GM19239 (cell line): Measurements from ENCODE around the gene ZDHHC24.
"Not testable (repeated sequence)": the region's sequence is repeated elsewhere in the genome, so short reads cannot be mapped to it uniquely, and the experiment has no call there.

Experiments
- DNase-seq: peaks from one replicate; pipeline ENCODE4 v3.0.0; 2011; ENCODE audit warnings: low spot score; ENCODE audit not compliant: insufficient read length
- FAIRE-seq: peaks from 2 replicates; lab custom pipeline; 2011; peaks lifted over from hg19 to GRCh38; lab: Jason Lieb, UNC

The ZDHHC24 gene, protein sequence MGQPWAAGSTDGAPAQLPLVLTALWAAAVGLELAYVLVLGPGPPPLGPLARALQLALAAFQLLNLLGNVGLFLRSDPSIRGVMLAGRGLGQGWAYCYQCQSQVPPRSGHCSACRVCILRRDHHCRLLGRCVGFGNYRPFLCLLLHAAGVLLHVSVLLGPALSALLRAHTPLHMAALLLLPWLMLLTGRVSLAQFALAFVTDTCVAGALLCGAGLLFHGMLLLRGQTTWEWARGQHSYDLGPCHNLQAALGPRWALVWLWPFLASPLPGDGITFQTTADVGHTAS

DNA sequence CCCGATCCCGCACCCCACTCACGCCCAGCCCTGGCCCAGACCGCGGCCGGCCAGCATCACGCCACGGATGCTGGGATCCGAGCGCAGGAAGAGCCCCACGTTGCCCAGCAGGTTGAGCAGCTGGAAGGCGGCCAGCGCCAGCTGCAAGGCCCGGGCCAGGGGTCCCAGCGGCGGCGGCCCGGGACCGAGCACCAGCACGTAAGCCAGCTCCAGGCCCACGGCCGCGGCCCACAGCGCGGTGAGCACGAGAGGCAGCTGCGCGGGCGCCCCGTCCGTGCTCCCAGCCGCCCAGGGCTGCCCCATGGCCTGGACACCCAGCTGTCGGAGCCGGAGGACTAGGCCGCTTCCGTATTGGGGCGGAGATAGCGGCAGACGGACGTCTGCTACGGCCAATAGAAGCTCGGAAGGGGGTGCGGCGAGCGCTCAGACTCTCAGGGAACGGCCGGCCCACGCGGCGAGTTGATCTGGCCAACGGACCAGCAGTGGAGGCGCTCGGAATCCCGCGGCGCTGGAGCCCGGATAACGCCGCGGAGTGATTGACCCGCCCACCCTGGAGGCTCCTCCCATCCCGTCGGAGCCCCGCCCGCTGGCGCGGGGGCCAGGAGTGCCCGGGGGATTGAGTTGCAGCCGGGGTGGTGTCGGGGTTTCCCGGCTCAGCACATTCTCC lies at the start of gene ZDHHC24:
ZDHHC24 (minus strand) TSS at position 348 of the 667 bp plus-strand sequence; CDS start at position 303, 45 bp downstream.
- peak; percentile 95 for FAIRE-seq
- peak; percentile 98 for DNase-seq

DNA sequence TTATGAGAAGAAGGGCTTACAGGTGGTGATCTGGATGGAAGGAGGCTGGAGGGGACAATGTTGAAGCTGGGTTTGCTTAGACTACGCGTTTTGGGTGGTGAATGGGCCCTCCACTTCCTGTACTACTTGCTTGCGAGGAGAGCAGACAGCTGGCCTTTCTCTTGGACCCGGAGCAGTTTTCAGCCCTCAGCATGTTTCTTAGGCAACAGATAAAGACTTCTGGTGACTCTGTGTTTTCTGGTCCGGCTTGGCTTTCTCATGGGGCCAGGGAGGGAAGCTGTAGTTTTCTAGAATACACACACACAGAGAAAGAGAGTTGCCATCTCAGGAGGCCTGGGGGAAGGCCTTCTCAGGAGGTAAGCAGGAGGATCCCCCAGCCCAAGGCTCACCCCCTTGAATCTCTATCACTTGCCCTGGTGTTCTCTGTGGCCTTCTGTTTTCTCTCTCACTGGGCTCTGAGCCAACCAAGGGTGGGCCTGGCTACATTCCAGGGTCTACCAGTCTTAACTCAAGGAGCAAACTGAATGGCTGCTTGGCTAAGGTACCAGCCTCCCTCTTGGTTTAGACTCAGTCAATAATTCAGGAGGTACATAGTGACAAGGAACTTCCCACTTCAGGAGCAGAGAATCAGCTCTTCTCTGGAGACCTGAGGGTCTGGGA lies 49.5 kb upstream of the ZDHHC24 start:
- DNase-seq, result no peak
- FAIRE-seq, result no peak

DNA sequence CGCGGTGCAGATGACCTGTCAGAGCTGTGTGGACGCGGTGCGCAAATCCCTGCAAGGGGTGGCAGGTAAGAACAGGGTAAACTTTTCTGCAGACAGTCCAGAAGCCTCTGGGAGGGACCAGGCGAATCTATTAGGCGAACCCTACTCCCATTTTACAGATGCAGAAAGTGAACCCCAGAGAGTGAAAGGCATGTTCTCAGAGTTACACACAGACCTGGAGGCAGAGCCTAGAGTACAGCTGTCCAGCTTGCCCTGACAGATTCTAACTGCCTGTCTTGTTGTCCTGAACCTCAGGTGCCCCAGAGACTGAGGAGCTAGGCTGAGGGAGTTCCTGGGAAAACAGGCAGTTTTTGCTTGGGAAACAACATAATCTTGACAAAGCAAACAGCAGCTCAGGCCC lies 47.8 kb upstream of the ZDHHC24 start:
- no peak for FAIRE-seq
- DNase-seq, result no peak

DNA sequence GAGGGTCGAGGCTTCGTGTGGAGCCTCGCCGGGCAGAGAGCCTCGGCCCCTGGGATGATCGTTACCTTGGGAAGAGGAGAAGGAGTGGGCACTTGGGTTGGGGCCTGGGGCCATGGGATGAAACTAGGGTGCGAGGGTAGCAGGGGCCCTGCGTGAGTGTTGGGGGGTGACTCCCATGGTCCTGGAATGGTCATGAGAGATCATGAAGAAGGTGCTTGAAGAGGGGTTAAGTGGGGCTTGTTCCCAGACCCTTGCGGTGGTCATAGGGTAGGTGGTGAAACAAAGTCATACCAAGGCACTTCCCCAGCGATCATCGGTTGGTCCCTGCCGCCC lies 47.4 kb upstream of the ZDHHC24 start:
- no peak for FAIRE-seq

DNA sequence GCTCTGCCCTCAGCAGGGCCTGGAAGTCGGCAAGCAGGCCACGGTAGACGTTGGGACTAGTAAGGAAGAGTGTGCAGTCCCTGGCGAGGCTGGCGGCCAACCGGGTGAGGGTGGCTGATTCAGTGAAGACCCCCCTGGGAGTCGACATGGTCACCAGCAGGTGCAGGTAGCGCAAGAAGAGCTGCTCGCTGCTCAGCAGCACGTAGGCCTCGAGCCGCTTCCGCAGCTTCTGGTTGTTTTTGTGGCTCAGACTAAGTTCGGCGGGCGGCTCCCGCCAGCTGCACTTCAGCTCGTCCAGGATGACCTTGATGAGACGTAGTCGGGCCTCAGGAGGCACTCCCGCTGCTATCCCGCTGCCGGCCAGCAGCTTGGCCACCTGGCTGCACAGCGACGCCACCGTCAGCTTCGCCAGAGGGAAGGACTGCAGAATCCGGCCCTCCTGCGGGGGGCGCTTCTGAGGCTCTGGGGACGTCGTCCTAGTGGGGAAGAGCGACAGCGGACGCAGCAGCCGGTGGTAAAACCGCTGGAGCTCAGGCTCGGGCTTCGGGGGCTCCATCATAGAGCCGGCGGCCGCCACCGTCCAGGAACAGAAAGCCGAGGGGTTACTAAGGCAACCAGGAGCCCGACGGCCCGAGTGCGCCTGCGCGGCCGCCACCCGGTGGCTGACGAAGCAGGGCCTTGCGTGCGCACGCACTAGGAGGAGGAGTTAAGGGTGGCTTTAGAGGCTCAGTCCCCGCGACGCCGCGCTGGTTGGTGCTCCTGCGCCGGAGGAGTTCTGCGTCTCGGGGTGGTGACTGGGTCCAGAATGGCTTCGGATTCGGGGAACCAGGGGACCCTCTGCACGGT lies 46.8 kb upstream of the ZDHHC24 start, which contains the start of the genes CCDC87 and CCS:
CCDC87 (minus strand) TSS at position 607 of the 846 bp plus-strand sequence; CDS start at position 559, 48 bp downstream.
CCS (plus strand) TSS at position 729 of the 846 bp plus-strand sequence; CDS start at position 806, 77 bp downstream.
- FAIRE-seq (peak; percentile 92), DNase-seq (peak; percentile 100)

More for the DNA sequence above, 47.4 kb upstream of the ZDHHC24 start:
- DNase-seq, result no peak

DNA sequence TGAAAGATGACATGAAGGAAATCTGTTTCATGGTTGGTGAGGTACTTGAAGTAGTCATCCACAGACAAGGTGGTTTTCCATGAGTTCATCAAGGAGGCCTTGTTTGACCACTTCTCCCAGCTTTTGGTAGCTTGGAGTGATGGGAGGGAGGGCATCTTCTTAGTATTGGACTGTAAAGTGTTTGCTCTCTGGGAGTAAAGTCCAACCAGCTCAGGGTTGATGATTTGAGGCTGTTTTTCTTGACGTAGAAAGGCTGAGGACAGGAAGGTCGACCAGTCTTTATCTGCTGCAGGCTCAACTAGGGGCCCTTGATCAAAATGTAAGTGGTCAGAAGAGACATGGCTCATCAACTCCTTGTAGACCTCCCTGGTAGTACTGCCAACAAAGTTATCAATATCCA lies 45.3 kb upstream of the ZDHHC24 start:
- no peak for DNase-seq
- no peak for FAIRE-seq

DNA sequence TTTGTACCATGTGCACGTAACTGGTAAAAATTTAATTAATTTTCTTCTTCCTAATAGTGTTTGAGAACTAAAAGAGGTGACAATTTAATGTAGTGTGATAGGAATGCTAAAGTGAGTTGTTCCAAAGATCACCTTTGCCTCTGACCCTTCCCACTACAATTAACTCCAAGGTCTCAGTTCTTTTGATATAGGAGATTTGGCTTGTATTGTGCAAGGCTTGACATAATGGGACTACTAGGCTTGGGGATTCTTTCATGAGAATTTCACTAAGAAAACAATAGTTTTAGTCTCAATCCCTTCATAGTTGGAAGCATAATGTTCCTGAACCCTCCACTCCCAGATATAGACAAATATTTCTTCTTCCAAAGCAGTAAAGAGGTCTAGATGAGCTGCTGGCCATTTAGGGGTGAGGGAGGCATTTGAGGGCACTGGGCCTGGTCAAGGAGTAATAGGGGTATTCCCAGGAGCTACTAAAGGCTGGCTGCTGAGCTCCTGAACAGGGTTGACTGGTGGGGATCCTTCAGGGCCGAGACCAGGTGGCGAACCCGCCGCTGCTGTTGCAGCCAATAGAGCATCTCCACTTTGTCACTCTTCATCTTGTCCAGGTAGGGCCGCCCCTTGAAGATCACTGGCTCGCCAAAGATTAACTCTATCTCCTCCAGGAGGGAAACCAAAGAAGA lies 44.3 kb upstream of the ZDHHC24 start:
- FAIRE-seq (no peak), DNase-seq (no peak)

DNA sequence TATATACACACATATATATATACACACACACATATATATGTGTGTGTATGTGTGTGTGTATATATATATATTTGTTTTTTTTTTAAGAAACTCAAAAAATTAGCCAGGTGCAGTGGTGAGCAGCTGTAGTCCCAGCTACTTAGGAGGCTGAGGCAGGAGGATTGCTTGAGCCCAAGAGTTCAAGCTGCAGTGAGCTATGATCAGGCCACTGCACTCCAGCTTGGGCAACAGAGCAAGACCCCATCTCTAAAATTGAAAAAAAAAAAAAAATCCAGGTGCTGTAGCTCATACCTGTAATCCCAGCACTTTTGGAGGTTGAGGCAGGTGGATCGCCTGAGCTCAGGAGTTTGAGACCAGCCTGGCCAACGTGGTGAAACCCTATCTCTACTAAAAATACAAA lies 43.5 kb upstream of the ZDHHC24 start:
- FAIRE-seq, DNase-seq: not testable (repeated sequence)

DNA sequence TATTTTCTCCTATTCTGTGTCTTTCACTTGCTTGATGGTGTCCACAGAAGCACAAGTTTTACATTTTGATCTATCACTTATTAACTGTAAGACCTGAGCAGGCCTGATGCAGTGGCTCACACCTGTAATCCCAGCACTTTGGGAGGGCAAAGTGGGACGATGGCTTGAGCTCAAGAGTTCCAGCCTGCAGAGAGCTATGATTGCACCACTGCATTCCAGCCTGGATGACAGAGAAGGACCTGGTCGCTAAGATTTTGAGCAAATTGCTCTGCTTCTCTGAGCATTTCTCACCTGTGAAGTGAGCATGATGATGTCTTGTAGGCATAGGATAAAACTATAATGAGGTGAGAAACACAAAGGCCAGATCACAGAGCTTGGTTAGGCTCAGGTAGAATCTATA lies 40.3 kb upstream of the ZDHHC24 start:
- no peak for DNase-seq
- no peak for FAIRE-seq

DNA sequence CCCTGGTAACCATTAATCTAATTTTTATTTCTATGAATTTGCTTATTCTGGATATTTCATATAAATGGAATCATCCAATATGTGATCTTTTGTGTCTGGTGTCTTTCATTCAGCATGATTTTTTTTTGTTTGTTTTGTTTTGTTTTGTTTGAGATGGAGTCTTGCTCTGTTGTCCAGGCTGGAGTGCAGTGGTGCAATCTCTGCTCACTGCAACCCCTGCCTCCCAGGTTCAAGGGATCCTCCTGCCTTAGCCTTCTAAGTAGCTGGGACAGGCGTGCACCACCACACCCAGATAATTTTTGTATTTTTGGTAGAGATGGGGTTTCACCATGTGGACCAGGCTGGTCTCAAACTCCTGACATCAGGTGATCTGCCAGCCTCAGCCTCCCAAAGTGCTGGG lies 39.6 kb upstream of the ZDHHC24 start:
- FAIRE-seq, DNase-seq: not testable (repeated sequence)

DNA sequence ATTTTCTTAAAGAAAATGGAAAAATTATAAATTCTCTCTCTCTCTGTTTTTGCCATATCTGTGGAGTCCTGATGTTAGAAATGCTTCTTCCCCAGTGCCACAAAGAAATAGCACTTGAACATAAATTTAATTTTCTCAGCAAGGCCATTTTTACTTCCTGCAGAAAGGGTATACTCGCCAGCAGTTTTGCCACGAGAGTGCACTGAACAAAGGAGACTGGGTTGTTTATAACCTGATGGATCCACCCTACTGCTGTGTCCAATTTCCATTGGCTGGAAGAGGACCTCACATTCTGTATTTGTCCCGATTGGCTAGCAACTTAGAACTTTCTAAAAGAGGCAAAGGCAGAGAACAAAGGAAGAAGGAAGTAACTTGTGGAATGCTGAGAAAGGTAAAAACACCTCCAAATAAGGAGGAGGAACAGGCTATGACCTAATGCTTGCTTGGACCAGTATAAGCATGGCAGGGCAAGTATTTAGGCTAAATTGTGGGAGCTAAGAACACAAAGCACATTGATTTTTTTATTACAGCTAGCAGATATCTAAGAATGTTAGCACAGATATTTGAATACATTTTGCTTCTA lies 36.8 kb upstream of the ZDHHC24 start:
- not testable (repeated sequence) for FAIRE-seq, DNase-seq

DNA sequence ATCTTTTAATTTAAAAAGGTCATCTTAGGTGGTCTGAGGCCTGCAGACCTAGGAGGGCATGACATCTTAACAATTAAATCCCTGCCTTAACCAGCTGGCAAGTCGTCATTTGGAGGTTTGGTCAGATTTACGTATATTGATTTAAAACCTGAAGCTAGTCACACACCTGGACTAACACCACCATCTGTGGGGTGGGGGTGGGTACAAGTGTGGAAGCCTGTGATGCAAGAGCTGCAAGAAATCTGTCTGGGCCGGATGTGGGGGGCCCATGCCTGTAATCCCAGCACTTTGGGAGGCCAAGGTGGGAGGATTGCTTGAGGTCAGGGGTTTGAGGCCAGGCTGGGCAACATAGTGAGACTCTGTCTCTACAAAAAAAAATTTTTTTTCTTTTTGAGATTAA lies 35.4 kb upstream of the ZDHHC24 start:
- DNase-seq (no peak), FAIRE-seq (no peak)

DNA sequence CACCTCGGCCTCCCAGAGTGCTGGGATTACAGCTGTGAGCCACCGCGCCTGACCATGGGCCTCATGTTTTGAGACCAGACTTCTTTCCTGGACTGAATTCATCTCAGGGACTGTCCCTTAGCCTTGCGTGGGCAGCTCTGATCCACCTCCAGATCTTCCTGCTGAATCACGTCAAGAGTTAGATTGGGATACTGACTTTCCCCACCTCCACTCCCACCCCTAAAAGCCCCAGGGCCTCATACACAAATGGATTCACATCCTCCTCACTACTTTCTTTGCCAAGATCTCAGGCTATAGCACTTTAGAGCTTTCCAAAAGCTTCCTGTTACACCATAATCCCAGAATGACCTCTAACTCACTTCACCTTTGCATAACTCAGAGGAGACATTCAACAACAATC lies 35.0 kb upstream of the ZDHHC24 start:
- no peak for FAIRE-seq

DNA sequence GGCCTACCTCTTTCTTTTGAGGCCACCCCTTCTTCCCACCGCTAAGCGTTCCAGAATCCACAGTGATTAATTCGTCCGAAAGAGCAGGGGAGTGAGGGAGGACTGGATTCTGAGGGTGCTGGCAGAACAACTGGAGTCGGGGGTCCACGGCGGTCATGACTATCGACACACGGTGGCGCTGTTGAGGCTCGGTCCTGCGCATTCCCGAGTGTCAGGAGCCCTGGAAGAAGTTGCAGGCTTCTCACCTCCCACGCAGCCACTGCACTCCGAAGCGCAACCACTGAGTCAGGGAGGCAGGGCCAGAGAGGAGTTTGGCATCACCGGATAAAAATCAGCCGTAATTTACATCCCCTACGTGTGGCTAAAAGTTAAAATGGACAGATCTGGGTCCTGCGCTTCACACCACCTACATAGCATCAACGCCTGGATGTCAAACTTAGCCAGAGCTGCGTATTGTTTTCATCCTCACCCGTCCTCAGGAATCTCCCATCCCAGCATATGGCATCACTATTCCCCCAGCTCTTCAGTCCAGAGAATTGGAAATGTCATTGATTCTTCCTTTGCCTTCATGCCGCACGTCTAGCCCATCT lies 33.3 kb upstream of the ZDHHC24 start:
- DNase-seq (peak; percentile 80), FAIRE-seq (no peak)

More for the DNA sequence above, 35.0 kb upstream of the ZDHHC24 start:
- no peak for DNase-seq

DNA sequence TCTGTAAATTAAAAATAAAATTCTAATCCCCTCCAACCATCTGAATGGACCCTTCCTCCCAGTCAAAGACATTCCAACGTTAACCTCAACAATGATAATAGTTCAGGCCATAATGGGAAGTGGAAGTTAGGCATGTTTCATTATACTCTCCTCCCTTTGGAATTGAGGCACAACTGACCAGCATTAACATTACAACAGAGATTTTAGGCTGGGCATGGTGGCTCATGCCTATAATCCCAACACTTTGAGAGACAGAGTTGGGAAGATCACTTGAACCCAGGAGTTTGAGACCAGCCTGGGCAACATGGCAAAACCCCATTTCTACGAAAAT lies 25.0 kb upstream of the ZDHHC24 start:
- DNase-seq (no peak), FAIRE-seq (no peak)

DNA sequence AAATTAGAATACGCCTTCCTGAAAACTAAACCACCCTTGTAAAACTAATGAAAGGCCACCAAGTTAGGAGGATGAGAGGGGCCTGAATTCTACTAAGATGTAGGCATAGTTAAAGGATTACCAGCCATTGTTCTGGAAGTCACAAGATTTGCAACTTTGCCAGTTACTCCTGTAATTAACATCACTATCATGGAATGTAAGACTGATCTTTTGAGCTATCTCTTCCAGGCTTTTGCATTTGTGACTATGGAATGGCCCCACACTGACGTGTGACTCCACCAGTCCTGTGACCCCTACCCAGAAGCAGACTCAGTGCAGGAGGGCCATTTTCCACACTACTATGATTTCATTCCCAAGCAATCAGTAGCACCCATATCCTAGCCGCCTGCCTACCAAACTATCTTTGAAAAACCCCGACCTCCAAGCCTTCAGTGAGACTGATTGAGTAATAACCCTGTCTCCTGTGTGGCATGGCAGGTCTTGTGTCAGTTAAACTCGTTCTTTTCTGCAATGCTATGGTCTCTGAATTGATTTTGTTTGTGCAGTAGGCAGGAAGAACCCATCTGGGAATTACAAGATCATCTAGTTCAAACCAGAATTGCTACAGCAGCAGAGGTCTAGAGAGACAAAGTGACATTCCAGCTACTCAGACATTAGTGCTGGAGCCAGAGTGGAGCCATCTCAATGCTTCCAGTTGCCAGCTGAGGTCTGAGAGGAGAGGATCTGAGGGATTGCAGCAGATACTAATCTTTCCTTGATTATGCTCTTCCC lies 24.4 kb upstream of the ZDHHC24 start:
- no peak for DNase-seq

DNA sequence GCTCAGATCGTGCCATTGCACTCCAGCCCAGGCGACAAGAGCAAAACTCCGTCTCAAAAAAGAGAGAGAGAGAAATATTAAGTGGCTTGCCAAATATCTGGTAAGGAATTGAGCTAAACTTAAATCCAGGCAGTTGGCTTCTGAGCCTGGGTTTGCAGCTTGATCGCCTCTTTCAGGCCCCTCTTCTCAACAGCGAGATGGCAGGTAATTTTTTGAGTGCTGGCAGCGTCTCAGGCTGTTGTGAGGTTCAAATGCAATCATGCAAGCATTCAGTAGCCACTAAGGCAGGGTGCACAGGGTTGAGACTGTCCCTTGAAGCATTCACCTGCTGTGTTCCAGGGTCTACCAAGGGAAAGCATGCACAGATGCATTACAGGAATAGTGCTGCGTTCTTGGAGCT lies 23.2 kb upstream of the ZDHHC24 start:
- no peak for DNase-seq
- no peak for FAIRE-seq

More for the DNA sequence above, 24.4 kb upstream of the ZDHHC24 start:
- no peak for FAIRE-seq
